ENCODE results near the gene EPB41L4A.

- TF ChIP-seq EZH2 (IDR thresholded peaks at IDR 0.05; ENCODE audit: insufficient read depth, poor library complexity, severe bottlenecking): no peak
- no peak for TF ChIP-seq EZH2phosphoT487 (IDR thresholded peaks at IDR 0.05; ENCODE audit: insufficient read depth, low read depth)
Measured at GRCh38 chr5:112412346-112412745, 6.7 kb downstream of the EPB41L4A start.

All from GM23248 (cell line).